Raji (cell line): ENCODE data around the gene ZKSCAN2.

ENCODE experiments used
- POLR2A ChIP-seq: IDR thresholded peaks from 2 replicates; pipeline ENCODE4 v1.6.1; 2011; ENCODE audit warnings: low read depth, low read length, control low read depth; ENCODE audit not compliant: insufficient read depth

ZKSCAN2 gene

DNA sequence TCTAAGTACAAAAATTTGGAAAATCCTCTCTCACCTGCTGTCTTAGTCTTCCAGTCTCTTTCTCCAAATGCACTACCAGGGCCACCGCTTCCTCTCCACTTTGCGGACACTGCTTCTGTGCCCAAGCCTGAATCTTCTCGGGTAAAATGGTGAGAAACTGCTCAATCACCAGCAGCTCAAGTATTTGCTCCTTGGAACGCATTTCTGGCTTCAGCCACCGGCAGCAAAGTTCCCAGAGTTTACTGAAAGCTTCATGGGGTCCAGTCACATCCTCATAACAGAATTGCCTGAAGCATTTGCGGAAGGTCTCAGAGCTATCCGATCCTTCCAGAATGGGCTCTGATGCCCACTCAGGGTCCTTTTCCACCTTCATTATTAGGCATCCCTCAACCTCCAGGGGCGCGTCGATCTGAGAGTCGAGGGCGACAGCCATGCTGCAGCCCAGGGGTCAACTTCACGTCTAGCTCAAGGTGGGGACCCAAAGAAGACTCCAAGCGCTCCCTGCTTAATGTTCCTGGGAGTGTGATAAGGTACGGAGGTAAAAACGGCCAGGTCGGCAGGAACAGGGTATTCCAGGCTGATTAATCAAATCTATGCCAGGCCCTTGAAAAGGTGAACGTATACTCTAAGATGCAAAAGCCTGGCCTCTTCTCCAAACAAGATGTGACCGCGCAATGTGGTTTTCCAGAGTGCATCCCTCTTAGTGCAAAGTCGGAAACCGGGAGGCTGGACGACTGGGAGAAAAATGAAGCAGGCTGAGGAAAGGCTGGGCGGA is 763 bp downstream of the ZKSCAN2 start:
- TF ChIP-seq POLR2A, result no peak

DNA sequence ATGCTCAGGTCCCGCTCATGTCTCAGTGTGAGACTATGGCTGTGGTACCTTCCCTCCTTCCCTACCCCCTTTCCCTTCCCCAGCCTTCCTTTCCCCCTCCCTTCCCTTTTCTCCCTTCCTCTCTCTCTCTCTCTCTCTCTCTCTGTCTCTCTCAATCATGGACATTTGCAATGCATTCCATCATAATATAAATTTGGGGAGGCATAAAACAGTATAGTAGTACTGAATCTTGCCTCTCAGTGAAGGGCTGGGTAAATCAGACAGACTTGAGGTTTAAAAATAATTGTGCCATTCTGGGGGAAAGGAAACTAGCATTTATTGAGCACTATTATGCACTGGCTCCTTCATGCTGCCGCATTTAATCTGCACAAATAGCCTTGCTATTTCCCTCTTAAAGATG is 4.3 kb downstream of the ZKSCAN2 start:
- TF ChIP-seq POLR2A, result no peak

DNA sequence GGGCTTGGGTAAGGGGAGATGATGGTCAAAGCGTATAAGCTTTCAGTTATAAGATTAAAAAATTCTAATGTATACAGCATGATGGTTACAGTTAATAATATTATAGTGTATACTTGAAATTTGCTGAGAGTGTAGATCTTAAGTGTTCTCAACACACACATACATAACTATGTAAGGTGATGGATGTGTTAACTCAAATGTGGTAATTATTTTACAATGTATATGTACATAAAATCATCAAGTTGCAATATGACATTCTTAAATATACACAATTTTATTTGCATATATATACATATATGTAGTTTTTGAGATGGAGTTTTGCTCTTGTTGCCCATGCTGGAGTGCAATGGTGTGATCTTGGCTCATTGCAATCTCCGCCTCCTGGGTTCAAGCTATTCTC is 7.2 kb downstream of the ZKSCAN2 start:
- TF ChIP-seq POLR2A, result no peak

DNA sequence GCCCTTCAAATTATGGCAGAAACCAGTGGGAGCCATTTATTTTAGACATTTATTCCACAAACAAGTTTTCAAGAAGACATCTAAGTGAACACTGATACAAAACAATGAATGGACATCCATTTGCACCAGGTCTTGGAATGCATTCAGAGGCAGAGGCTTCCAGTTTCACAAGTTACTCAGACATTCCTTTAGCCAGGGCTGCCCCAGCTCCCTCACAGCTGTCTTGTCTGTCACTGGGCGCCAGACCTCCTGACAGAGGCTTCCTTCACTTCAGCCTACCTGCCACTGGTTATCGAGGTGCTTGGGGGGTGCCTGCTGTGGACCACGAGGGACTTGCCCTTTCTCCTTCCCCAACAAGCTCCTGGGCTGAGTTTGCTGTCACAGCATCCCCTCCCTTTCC is 21.7 kb downstream of the ZKSCAN2 start:
- no peak for TF ChIP-seq POLR2A

DNA sequence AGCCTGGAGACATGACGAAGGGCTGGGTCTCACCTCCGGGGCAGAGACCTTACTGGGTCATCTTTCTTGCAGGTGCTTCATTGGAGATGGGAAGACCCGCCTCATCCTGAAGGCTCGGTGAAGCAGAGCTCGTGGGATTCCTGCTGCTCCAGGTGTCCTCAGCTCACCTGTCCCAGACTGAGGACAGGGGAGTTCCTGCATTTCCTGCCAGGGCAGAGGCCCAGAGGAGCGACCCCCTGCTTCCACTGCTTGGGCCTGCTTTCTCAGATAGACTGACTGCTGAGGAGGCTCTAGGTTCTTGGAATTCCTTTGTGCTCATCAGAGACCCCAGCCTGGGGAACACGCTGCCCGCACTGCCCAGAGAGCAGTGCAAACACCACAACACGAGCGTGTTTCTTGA is 29.3 kb downstream of the ZKSCAN2 start:
- TF ChIP-seq POLR2A, result no peak

DNA sequence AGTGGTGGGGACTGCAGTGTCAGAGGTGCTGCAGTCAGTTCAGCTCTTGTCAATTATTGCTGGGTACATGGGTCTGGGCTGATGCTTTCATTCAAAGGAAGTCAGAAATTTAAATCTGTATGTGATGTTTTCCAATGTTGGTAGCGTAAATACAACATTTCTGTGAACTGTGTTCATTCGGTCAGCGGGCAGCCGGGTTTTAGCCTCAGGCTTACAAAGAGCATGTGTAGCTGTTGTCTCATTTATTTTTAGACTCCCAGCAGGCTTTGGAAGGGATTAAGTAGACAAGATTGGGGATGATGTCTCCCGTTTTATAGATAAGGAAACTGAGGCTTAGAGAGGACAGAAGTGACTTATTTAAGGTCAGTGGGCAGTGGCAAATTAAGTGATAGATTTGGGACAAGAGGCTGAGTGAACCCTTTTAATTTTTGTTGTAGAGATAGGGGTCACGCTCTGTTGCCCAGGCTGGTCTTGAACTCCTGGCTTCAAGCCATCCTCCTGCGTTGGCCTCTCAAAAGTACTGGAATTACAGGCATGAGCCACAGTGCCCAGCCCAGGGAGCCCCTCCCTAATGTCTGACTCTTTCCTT is 32.8 kb downstream of the ZKSCAN2 start:
- no peak for TF ChIP-seq POLR2A

DNA sequence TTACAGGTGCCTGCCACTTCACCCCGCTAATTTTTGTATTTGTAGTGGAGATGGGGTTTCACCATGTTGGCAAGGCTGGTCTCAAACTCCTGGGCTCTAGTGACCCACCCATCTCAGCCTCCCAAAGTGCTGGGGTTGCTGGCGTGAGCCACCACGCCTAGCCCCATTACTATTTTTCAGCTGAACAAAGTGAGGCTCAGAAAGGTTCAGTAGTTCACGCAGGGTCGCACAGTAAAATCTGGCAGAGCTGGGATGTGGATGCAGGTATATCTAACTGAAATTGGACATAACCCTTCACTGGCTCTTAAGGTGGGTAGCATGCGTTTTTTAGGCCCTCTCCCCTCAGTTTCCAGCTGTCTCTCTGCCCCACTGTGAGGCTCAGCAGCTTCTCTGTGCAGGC is 33.7 kb downstream of the ZKSCAN2 start:
- TF ChIP-seq POLR2A, result no peak

DNA sequence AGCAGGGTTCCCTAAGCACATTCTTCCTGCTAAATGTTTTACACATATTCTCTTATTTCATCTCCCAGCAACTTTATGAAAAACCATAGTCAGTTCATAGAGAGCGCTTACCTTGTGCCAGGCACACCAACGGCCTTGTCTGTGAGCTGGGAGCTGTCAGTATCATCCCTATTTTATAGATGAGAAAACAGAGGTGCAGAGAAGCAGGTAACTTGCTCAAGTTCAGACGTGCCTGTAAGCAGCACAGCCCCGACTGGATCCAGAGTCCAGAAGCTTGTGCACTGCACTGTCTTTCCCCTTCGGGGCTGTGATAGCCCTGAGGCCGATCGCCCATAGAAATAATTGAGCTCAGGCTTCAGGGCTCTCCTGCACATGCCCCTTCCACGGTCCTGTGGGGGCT is 34.7 kb downstream of the ZKSCAN2 start:
- no peak for TF ChIP-seq POLR2A

DNA sequence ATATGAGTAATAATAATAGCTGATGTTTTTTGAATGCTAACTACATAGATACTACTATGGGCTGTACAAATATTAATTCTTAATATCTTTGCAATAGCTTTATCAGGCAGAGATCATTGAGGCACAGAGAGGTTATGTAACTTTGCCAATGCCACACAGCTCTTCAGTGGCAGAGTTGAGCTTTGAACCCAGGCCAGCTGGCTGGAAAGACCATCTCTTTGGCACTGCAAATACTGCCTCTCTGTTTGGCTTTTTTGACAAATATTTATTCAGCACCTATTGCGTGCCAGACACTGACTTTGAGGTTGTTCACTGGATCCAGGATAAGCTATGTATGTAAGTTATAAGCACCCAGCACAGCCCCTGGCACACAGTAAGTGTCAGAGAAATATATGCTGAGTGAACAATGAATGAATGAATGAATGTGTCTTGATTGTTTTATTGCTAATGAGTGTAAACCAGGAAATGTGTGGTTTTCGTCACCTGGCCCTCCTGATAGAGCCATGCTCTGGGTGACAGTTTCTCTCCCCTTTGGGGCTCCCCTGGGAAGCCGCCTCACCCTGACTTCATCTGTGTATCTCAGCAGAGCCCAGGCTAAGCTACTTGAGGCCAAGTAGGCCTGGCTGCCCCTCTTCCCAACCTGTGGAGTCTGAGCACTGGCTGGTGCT is 38.4 kb downstream of the ZKSCAN2 start:
- no peak for TF ChIP-seq POLR2A

DNA sequence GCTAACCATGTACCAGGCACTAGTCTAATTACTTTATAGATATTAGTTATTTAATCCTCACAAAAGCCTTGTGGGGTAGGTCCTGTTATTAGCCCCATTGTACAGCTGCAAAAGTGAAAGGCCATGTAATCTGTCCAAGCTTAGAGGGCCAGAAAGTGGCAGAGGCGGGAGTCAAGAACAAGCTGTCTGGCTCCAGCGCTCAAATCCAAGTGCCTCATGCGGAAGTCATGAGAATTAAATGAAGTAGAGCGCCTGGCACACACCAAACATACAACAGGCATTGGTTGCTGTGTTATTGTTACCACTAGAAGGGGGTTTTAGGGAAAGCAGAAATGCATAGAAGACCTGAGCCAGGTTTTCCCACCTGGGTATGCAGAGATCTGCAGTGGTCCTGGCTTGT is 39.7 kb downstream of the ZKSCAN2 start:
- TF ChIP-seq POLR2A, result no peak

DNA sequence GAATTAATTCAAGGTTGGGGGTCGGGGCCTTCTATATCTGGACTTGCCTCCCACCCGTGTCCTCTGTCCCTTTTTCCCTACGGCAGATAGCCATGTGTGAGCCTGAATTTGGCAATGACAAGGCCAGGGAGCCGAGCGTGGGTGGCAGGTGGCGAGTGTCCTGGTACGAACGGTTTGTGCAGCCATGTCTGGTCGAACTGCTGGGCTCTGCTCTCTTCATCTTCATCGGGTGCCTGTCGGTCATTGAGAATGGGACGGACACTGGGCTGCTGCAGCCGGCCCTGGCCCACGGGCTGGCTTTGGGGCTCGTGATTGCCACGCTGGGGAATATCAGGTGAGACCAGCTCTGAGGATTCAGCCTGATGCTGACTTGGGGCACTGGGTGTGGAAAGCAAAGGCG is 40.5 kb downstream of the ZKSCAN2 start:
- TF ChIP-seq POLR2A, result no peak

DNA sequence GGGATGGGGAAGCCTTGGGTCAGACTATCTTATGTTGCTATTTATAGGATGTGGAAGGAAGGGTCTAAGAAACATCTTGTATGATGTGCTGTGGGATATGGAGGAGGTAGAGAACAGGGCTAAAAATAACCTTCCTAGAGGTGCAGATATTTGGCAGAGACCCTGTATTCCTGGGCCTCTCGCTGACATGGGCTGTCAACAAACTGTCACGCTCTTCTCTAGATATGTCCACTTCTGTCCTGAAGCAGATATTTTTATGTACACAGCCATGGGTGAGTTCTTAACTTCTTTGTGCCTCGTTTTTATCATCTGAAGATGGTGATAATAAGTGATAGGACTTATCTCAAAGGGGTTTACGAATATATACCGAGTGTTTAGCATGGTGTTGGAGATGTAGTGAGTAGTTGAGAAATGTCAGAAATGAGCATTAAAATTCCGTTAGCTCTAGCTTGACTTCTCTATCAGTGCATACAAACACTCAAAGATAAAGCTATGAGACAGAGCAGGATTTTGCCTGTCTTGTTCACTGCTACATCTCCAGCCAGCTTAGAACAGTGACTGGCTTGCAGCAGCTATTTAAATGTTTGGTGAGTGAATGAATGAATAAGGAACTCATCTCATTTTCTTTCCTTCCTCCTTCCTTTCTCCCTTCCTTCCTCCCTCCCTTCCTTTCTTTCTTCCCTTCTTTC is 43.8 kb downstream of the ZKSCAN2 start:
- TF ChIP-seq POLR2A, result no peak

DNA sequence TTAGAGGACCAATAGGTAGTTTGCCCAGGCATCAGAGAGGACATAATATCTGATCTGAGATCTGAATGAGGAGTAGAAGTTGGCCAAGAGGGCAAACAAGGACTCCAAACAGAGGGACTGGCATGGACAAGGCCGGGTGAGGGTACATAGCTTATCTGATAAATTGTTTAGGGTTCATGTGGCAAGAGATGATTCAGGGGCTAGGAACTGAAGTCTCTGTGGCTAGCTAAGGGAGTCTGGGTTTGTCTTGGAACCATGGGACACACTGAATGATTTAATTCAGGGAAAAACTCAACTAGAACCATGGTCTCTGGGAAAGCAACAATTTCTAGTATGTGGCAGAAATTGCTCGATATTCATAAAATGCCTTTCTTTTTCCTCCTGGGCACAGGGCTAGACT is 45.0 kb downstream of the ZKSCAN2 start:
- TF ChIP-seq POLR2A, result no peak

DNA sequence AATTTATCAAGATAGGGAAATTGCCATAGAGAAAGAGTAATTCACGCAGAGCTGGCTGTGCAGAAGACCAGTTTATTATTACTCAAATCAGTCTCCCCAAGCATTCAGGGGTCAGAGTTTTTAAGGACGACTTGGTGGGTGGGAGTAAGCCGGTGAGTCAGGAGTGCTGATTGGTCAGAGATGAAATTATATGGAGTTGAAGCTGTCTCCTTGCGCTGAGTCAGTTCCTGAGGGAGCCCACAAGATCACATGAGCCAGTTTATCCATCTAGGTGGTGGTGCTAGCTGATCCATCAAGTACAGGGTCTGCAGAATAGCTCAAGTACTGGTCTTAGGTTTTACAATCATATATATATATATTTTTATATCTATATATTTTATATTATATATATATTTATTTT is 46.9 kb downstream of the ZKSCAN2 start:
- TF ChIP-seq POLR2A, result no peak

DNA sequence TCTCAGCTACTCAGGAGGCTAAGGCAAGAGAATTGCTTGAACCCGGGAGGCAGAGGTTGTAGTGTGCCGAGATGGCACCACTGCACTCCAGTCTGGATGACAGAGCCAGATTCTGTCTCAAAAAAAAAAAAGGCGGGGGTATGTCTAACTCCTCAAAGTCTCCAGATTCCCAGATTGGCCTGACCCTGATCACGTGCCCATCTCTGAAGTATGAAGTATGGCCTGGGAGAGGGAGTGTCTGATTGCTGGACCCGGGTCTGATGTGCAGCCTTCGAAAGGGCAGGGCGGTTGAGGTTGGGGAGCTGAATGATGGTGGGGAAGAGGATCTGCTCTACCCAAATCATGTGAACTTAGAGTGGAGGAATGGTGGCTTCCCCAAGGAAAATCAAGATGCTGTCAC is 58.2 kb downstream of the ZKSCAN2 start:
- TF ChIP-seq POLR2A, result no peak

DNA sequence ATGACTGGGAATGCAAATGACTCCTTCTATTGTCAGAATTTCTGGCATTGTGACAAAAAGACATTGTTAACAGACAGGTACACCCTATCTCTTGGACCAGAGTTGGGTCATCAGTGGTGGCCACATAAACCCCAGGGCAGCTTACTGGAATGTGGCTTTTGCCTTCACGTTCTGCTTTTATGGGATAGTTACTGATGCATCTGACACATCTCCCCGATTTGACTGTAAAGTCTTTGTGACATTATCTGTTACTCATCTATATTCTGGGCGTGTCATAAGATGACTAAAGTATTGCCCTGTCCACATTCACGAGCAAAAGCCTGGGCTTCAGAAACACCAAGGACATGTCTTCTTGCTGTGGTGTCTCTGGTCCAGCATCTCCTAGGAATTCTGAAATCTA is 59.6 kb downstream of the ZKSCAN2 start:
- TF ChIP-seq POLR2A, result no peak
